ENCODE measurements around the gene PFDN1. TPM values are rescaled to one million over a fixed set of nuclear protein-coding genes. Genes with fewer than 3 reads are reported as not detected.
"Not testable (repeated sequence)": the region's sequence is repeated elsewhere in the genome, so short reads cannot be mapped to it uniquely, and the experiment has no call there.

PFDN1 gene
- total and polyA plus RNA-seq, 3 donors from 2014 or later = 62.4 to 185 (median 156) TPM

DNA sequence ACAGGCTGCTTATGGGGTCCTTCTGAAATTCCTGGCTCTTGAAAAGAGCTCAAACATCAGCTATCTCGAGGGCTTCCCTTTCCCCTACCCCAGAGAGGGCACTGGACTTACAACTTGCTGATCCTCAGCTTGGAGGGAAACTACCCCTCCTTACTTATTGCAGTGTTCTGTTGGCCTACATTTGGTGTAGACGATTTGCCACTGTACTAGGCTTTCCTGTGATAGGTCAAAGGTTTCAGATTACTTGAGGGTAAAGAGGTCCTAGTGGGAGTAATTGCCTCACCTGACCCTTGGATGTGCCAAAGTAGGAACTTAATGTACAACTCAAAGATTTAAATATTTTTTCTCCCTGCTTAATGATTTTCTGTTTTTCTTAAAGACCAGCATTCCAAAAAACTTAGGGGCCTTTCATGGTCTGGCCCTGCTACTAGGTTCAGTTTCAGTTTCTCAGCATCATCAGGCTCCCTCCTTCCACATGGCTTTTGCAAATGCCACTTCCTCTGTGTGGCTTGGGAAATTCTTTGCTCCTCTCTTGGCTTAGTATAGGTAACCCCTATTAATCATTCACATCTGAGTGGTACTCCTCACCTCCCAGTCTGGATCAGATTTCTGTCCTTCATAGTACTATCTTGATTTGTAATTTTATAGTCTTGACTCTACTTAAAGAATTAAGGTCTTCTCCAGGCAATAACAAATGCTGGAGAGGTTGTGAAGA lies 95.5 kb downstream of the PFDN1 start:
- no peak for DNase-seq
- Histone ChIP-seq H3K27ac (no peak overlapping the region), H3K27me3 (no peaks in the 10 kb centered on the region), H3K4me3 (no peak overlapping the region), H3K4me1 (no peaks in the 10 kb centered on the region), H3K36me3 (ENCODE audit: low read depth, missing control alignments) (no peaks in the 10 kb centered on the region), H3K9me3 (no peaks in the 10 kb centered on the region)
- 48 to 72% methylated on average over 2 of the region's 2 CpGs for WGBS, 2 donors
- intact Hi-C loops (cut with DNase I; ENCODE audit: low total_unique reads) = no loop called here
- TF ChIP-seq POLR2A (IDR thresholded peaks at IDR 0.05) = no peak
- TF ChIP-seq, protein P1, sequence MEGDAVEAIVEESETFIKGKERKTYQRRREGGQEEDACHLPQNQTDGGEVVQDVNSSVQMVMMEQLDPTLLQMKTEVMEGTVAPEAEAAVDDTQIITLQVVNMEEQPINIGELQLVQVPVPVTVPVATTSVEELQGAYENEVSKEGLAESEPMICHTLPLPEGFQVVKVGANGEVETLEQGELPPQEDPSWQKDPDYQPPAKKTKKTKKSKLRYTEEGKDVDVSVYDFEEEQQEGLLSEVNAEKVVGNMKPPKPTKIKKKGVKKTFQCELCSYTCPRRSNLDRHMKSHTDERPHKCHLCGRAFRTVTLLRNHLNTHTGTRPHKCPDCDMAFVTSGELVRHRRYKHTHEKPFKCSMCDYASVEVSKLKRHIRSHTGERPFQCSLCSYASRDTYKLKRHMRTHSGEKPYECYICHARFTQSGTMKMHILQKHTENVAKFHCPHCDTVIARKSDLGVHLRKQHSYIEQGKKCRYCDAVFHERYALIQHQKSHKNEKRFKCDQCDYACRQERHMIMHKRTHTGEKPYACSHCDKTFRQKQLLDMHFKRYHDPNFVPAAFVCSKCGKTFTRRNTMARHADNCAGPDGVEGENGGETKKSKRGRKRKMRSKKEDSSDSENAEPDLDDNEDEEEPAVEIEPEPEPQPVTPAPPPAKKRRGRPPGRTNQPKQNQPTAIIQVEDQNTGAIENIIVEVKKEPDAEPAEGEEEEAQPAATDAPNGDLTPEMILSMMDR (IDR thresholded peaks at IDR 0.05) = no peak

DNA sequence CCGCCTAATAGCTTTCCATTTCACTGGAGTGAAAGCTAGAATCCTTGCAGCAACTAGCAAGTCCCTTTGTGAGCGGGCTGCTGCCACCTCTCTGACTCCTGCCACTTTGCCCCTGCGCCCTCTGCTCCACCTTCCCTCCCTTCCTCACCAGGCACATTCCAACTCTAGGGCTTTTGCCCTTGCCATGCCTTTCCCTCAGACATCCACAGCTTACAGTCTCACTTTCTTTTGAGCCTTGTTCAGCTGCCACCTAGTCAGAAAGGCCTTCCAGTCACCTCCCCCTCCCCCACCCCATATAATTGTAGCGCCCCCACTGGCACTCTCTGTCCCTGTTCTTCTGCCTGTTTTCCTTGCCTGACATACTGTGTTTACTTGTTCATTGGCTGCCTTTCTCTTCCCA lies 96.9 kb downstream of the PFDN1 start:
- Histone ChIP-seq H3K36me3 (ENCODE audit: low read depth, missing control alignments) (no peaks in the 10 kb centered on the region), H3K9me3 (no peaks in the 10 kb centered on the region), H3K27me3 (no peaks in the 10 kb centered on the region), H3K27ac (no peak overlapping the region), H3K4me1 (no peaks in the 10 kb centered on the region), H3K4me3 (no peak overlapping the region)
- 90 to 91% methylated on average over 4 of the region's 4 CpGs for WGBS, 2 donors
- intact Hi-C loops (cut with DNase I; ENCODE audit: low total_unique reads) = no loop called here
- TF ChIP-seq, protein P1 (IDR thresholded peaks at IDR 0.05) = no peak
- no peak for TF ChIP-seq POLR2A (IDR thresholded peaks at IDR 0.05)
- DNase-seq = no peak

DNA sequence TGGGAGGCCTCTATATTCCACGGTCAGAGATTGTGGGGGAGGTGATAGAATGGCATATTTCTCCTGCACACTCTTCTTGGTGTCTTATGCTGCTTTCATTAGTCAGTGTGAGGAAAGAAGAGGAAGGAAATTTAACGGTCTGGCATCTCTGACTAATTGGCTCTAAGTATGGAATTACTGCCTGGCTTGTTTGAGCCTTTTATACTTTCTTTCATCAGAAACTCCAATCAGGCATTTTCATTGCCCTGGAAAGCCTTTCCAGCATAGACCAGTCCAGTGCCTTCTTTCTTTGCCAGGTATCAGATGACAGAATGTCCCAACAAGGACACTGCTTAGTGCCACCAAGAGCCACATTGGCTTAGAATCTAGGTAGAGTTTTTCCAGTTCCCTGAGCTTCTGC lies 97.7 kb downstream of the PFDN1 start:
- no peak overlapping the region for H3K27ac ChIP-seq
- H3K4me1 ChIP-seq = no peaks in the 10 kb centered on the region
- H3K4me3 ChIP-seq = no peak overlapping the region
- H3K36me3 ChIP-seq (ENCODE audit: low read depth, missing control alignments) = no peaks in the 10 kb centered on the region
- DNase-seq = no peak
- intact Hi-C loops (cut with DNase I; ENCODE audit: low total_unique reads) = no loop called here
- no peaks in the 10 kb centered on the region for H3K9me3 ChIP-seq
- WGBS, 2 donors = 48 to 56% methylated on average over 2 of the region's 2 CpGs
- H3K27me3 ChIP-seq = no peaks in the 10 kb centered on the region
- TF ChIP-seq POLR2A (IDR thresholded peaks at IDR 0.05) = no peak
- TF ChIP-seq, protein P1 (IDR thresholded peaks at IDR 0.05) = no peak

DNA sequence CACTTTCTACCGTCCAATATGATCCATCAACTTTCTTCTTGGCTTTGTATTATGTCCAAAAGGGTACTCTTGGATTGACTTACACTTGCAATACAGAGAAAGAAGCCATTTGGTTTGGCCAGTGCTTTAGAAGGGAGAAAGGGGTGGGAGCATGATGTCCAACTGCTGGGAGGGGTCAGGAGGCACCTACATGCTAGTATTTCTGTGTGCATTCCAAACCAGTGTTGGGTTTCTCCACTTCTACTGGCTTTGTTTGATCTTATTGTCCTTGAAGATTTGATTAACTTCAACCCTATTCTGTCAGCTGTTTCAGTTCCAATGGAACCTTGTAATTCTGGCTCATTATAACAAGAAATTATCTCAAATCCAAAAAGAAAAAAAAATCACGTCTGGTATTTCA lies 100.3 kb downstream of the PFDN1 start:
- no peak for TF ChIP-seq POLR2A (IDR thresholded peaks at IDR 0.05)
- TF ChIP-seq, protein P1 (IDR thresholded peaks at IDR 0.05) = no peak
- Histone ChIP-seq H3K36me3 (ENCODE audit: low read depth, missing control alignments) (no peaks in the 10 kb centered on the region), H3K9me3 (no peaks in the 10 kb centered on the region), H3K4me3 (no peak overlapping the region), H3K4me1 (no peaks in the 10 kb centered on the region), H3K27me3 (no peaks in the 10 kb centered on the region), H3K27ac (no peak overlapping the region)
- WGBS, 2 donors = 45 to 58% methylated on average over 2 of the region's 2 CpGs
- DNase-seq = no peak
- intact Hi-C loops (cut with DNase I; ENCODE audit: low total_unique reads) = no loop called here

DNA sequence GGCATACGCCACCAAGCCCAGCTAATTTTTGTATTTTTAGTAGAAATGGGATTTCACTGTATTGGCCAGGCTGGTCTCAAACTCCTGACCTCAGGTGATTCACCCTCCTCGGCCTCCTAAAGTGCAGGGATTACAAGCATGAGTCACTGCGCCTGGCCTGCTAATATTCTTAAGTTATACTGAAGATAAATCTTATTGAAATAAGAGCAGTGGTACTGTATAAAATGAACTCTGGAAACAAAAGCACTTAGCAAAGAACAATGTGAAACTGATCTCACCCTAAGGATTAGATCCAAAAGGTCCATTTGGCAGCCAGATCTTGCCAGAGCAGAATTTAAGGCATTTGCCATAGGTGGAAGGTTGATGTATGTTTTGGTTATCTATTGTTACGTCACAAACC lies 100.8 kb downstream of the PFDN1 start:
- Histone ChIP-seq H3K27ac (no peak overlapping the region), H3K4me1 (no peaks in the 10 kb centered on the region), H3K36me3 (ENCODE audit: low read depth, missing control alignments) (no peaks in the 10 kb centered on the region), H3K4me3 (no peak overlapping the region), H3K27me3 (no peaks in the 10 kb centered on the region), H3K9me3 (no peaks in the 10 kb centered on the region)
- TF ChIP-seq POLR2A (IDR thresholded peaks at IDR 0.05) = no peak
- TF ChIP-seq, protein P1 (IDR thresholded peaks at IDR 0.05) = no peak
- intact Hi-C loops (cut with DNase I; ENCODE audit: low total_unique reads) = no loop called here
- DNase-seq = no peak
- 76 to 81% methylated on average over 4 of the region's 4 CpGs for WGBS, 2 donors

DNA sequence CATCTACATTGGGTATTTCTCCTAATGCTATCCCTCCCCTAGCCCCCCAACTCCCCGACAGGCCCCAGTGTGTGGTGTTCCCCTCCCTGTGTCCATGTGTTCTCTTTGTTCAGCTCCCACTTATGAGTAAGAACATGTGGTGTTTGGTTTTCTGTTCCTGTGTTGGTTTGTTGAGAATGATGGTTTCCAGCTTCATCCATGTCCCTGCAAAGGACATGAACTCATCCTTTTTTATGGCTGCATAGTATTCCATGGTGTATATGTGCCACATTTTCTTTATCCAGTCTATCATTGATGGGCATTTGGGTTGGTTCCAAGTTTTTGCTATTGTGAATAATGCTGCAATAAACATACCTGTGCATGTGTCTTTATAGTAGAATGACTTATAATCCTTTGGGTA lies 104.0 kb downstream of the PFDN1 start:
- WGBS, 2 donors = 94 to 100% methylated on average over 1 of the region's 1 CpG
- H3K4me1 ChIP-seq; H3K27me3 ChIP-seq; H3K9me3 ChIP-seq; H3K36me3 ChIP-seq (ENCODE audit: low read depth, missing control alignments); H3K27ac ChIP-seq; DNase-seq; intact Hi-C loops (cut with DNase I; ENCODE audit: low total_unique reads); H3K4me3 ChIP-seq: not testable (repeated sequence)

All from testis (tissue), 3 donors.